Peyer's patch (tissue), 4 donors: Measurements from ENCODE around the gene CUL1. TPM values are rescaled to one million over a fixed set of nuclear protein-coding genes. Genes with fewer than 3 reads are reported as not detected.
"Not testable (repeated sequence)": the region's sequence is repeated elsewhere in the genome, so short reads cannot be mapped to it uniquely, and the experiment has no call there.

Experiments
- DNase-seq, 3 donors: peaks; one replicate each; pipeline ENCODE4 v3.0.0-alpha.2; 2017 to 2019
- H3K27ac ChIP-seq, 4 donors: fragments of 200-600 bp; sonication (generic); one replicate each; pipeline ENCODE4 v1.5.1; 2016 to 2019
- H3K27me3 ChIP-seq, 2 donors: fragments of 200-600 bp; sonication (generic); one replicate each; pipeline ENCODE4 v1.5.1; 2019
- H3K36me3 ChIP-seq, 3 donors: fragments of 200-600 bp; sonication (generic); one replicate each; pipeline ENCODE4 v1.5.1; 2016 to 2019
- H3K4me1 ChIP-seq, 4 donors: fragments of 200-600 bp; sonication (generic); one replicate each; pipeline ENCODE4 v1.5.1; 2016 to 2019
- H3K4me3 ChIP-seq, 4 donors: fragments of 200-600 bp; sonication (generic); 1 replicate in 3 of 4; 2 replicates in 1 of 4; pipeline ENCODE4 v1.5.1; 2016 to 2019; ENCODE audit warnings: mild to moderate bottlenecking in 1 of 4
- H3K9me3 ChIP-seq, 4 donors: fragments of 200-600 bp; sonication (generic); one replicate each; pipeline ENCODE4 v1.5.1; 2016 to 2019; ENCODE audit warnings: mild to moderate bottlenecking in 1 of 4
- POLR2A ChIP-seq, 2 donors: fragments of 450-650 bp; IDR thresholded peaks; one replicate each; pipeline ENCODE4 v1.5.1; 2017; ENCODE audit warnings: antibody characterized with exemption in 2 of 2, mild to moderate bottlenecking in 2 of 2, moderate library complexity in 2 of 2
- total RNA-seq, 4 donors: library from RNA; depleted of rRNA; stranded (reverse); fragments of >200 nt; gene quantifications; one replicate each; pipeline ENCODE4 v1.1.0, GENCODE V29; 2016
- TF ChIP-seq, protein P1 (sequence below), 6 experiments: fragments of 450-650 bp in 4 of 6; fragments of 200-600 bp in 2 of 6; sonication (generic) in 1 of 6; IDR thresholded peaks; one replicate each; pipeline ENCODE4 v1.5.1; 2017 to 2019; ENCODE audit warnings: antibody characterized with exemption in 6 of 6, mild to moderate bottlenecking in 3 of 6, moderate library complexity in 1 of 6

CUL1 gene
- total RNA-seq, 4 donors from 2014 or later = 29.5 to 86.6 (median 35.8) TPM

DNA sequence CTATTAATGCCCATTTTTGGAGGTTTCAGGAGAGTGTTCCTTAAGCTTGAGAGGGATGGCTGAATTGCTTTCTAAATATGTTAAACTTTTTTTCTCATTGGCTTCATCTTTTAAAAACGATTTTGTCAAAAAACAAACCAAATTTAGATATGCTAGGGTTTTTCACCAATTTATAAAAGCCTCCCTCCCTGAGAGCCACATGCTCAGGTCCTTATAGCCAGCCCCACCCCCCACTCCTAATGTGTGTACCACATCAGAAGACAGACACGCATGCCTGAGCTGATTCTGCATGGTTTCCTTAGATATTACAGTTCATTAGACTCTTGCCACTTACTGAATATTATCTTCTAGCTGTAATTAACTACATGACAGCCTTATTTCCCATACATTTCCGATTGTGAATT lies 2.0 kb downstream of the CUL1 start:
- TF ChIP-seq POLR2A (IDR thresholded peaks at IDR 0.05) = no peak
- TF ChIP-seq, protein P1, sequence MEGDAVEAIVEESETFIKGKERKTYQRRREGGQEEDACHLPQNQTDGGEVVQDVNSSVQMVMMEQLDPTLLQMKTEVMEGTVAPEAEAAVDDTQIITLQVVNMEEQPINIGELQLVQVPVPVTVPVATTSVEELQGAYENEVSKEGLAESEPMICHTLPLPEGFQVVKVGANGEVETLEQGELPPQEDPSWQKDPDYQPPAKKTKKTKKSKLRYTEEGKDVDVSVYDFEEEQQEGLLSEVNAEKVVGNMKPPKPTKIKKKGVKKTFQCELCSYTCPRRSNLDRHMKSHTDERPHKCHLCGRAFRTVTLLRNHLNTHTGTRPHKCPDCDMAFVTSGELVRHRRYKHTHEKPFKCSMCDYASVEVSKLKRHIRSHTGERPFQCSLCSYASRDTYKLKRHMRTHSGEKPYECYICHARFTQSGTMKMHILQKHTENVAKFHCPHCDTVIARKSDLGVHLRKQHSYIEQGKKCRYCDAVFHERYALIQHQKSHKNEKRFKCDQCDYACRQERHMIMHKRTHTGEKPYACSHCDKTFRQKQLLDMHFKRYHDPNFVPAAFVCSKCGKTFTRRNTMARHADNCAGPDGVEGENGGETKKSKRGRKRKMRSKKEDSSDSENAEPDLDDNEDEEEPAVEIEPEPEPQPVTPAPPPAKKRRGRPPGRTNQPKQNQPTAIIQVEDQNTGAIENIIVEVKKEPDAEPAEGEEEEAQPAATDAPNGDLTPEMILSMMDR (IDR thresholded peaks at IDR 0.05) = no peak
- DNase-seq = peak in 1 of 3 donors; percentile 58
- Histone ChIP-seq H3K4me3 (peak overlapping the region in 3 of 4 donors; percentile 1 to 97 (median 97)), H3K4me1 (peaks cover 0 to 40% (median 6%) of the 10 kb centered on the region in 4 donors), H3K27ac (no peak overlapping the region), H3K27me3 (no peaks in the 10 kb centered on the region), H3K36me3 (no peaks in the 10 kb centered on the region), H3K9me3 (no peaks in the 10 kb centered on the region)

DNA sequence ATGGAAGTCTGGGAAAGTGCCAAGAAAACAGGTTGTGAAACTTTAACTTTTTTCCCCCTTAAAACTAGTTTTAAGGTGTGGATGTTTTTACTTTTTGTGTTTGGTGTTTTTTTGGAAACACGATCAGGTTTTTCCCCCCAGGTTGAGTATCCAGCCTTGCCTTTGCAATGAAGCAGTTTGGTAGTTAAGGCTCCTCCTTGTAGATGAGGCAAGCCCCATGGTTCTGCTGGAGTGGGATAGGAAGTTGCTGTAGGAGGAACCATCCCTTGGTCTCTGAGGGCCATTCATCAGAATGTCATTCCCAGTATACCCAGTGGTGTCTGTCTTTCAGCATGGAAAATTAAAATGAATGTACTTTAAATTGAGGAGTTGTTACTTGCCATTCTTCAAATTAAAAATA lies 2.7 kb downstream of the CUL1 start:
- Histone ChIP-seq H3K4me1 (peaks cover 0 to 44% (median 6%) of the 10 kb centered on the region in 4 donors), H3K4me3 (no peak overlapping the region), H3K9me3 (no peaks in the 10 kb centered on the region), H3K27me3 (no peaks in the 10 kb centered on the region), H3K36me3 (no peaks in the 10 kb centered on the region), H3K27ac (no peak overlapping the region)
- TF ChIP-seq POLR2A (IDR thresholded peaks at IDR 0.05) = no peak
- TF ChIP-seq, protein P1 (IDR thresholded peaks at IDR 0.05) = no peak
- no peak for DNase-seq

GRCh38 chr7:148702876-148703670 lies 4.4 kb downstream of the CUL1 start:
- DNase-seq = no peak
- Histone ChIP-seq H3K36me3 (no peaks in the 10 kb centered on the region), H3K9me3 (no peaks in the 10 kb centered on the region), H3K27me3 (no peaks in the 10 kb centered on the region), H3K27ac (no peak overlapping the region), H3K4me1 (peaks cover 0 to 48% (median 6%) of the 10 kb centered on the region in 4 donors), H3K4me3 (no peak overlapping the region)
- TF ChIP-seq, protein P1 (IDR thresholded peaks at IDR 0.05) = no peak
- TF ChIP-seq POLR2A (IDR thresholded peaks at IDR 0.05) = no peak

- H3K4me3 ChIP-seq, H3K27ac ChIP-seq, H3K9me3 ChIP-seq, H3K36me3 ChIP-seq, DNase-seq, H3K27me3 ChIP-seq: not testable (repeated sequence)
- peaks cover 0 to 53% (median 6%) of the 10 kb centered on the region in 4 donors for H3K4me1 ChIP-seq
Observed at GRCh38 chr7:148703671-148703962, 4.9 kb downstream of the CUL1 start.

DNA sequence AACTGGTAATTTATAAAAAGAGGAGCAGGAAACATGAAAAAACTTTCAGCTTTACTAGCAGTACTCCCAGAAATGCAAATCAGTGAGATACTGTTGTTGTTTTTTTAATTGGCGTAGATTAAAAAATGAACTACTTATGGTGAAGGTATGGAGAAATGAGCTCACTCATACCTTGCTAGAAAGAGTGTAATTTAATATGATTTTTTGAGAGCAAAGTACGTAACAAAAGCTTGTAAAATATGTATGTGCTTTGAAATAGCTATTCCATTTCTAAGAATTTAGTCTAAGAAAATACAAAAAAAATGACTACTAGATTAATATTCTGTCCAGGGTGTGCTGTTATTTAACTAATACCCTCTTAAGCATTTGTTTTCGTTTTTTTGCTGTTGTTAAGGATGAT lies 5.5 kb downstream of the CUL1 start:
- Histone ChIP-seq H3K4me3 (no peak overlapping the region), H3K9me3 (no peaks in the 10 kb centered on the region), H3K4me1 (peaks cover 0 to 58% (median 6%) of the 10 kb centered on the region in 4 donors), H3K27ac (no peak overlapping the region), H3K27me3 (no peaks in the 10 kb centered on the region), H3K36me3 (no peaks in the 10 kb centered on the region)
- no peak for TF ChIP-seq POLR2A (IDR thresholded peaks at IDR 0.05)
- TF ChIP-seq, protein P1 (IDR thresholded peaks at IDR 0.05) = no peak
- no peak for DNase-seq

GRCh38 chr7:148704970-148705369 lies 6.3 kb downstream of the CUL1 start:
- H3K9me3 ChIP-seq = no peaks in the 10 kb centered on the region
- H3K4me3 ChIP-seq = no peak overlapping the region
- no peaks in the 10 kb centered on the region for H3K36me3 ChIP-seq
- H3K27ac ChIP-seq = no peak overlapping the region
- DNase-seq = no peak
- TF ChIP-seq, protein P1 (IDR thresholded peaks at IDR 0.05) = no peak
- H3K4me1 ChIP-seq = peaks cover 0 to 58% (median 6%) of the 10 kb centered on the region in 4 donors
- H3K27me3 ChIP-seq = no peaks in the 10 kb centered on the region
